ENCODE results near the gene GPR17.
A peak's percentile ranks its signal among the peaks of the same experiment; 100 is the strongest.

Gene GPR17

DNA sequence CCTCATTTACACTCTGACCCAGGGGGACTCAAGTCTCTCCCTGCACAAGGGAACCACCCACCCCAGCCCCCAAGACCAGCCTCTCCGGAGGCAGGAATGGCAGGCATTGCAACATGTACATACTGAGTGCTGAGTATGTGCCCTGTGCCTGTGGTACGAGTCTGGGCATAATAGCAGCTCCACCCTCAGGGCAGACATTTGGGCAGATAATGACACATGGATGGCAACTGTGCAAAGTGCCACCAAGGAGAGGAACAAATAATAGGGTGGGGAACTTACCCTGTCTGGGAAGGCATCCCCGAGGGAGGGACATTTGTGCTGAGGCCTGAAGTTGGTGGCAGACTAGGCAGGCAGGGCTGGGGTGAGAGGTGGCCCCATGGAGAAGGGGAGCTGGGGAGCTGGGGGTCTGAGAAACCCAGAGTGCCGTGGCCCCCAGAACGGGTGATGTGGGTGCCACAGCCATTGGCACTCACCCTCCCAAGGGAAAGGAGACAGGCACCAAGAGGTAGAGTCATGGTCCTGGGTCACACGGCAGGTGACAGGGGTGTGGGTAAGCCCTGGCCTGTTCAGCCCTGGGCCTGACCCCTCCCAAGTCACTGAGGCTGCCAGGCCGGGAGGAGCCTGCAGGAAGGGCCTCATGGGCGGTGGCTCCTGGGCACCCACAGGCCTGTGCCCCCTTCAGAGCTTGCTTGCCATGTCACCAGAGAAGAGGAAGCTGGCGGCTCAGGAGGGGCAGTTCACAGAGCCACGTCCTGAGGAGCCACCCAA lies 15.7 kb upstream of the GPR17 start:
- peak; percentile 72 for DNase-seq

DNA sequence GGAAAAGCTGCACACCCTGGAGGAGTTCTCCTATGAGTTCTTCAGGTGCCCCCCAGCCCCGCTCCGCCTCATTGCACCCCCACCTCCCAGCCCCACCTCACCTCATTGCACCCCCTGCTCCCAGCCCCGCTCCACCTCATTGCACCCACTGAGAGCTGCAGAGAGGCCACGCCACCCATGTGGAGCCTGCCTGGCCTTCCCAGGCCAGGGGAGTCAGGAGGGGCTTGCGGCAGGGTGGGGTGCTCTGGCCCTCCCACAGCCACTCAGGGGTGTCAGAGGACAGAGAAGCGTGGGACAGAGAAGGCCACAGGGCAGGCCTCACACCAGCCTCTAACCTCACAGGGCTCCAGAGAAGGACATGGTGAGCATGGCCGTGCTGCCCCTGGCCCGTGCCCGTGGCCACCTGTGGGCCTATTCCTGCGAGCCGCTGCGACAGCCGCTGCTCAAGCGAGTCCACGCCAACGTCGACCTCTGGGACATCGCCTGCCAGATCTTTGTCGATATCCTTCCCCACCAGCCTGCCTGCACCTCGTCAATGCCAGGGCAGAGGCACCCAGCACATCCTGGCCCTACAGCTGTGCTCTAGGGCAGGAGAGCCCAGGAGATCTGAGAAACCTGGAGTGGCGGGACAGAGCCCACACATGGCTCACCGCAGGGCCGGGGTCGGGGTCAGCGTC lies 15.0 kb upstream of the GPR17 start:
- DNase-seq = no peak

DNA sequence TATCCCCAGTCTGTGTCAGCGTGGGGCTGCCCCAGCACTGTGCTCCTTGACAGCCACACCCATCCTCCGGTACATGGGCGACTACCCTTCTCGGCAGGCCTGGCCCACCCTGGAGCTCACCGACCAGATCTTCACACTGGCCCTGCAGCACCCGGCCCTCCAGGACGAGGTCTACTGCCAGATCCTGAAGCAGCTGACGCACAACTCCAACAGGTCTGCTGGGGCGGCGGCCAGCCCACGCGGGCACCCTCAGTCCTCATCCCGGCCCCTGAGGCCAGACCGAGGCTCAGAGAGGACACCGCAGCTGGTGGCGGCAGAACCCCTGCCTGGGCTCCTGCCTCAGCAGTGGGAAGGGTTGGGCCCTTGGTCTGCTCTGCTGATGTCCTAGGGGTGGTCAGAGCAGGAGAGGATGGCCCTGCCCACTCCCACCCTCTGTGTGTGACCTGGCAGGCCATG lies 14.4 kb upstream of the GPR17 start:
- DNase-seq = no peak

DNA sequence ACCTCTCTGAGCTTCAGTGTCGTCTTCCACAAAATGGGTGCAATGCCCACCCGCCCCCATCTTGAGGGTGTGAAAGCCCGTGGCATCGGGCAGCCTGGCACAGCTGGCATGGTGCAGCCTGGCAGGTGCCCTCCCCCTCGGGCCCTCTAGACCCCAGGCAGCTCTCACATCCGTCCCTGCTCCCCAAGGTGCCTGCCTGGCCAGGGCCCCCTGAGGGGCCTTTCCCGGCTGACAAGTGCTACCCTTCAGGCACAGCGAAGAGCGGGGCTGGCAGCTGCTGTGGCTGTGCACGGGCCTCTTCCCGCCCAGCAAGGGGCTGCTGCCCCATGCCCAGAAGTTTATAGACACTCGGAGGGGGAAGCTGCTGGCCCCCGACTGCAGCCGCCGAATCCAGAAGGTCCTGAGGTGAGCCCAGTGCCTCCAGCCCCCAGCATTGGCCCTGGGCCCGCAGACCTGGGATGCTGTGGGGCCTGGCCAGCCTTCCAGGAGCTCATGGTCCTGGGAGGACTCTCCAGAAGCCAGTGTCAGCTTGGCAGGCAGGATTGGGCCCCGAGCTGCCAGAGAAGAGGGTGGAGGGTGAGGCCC lies 13.9 kb upstream of the GPR17 start:
- no peak for DNase-seq

DNA sequence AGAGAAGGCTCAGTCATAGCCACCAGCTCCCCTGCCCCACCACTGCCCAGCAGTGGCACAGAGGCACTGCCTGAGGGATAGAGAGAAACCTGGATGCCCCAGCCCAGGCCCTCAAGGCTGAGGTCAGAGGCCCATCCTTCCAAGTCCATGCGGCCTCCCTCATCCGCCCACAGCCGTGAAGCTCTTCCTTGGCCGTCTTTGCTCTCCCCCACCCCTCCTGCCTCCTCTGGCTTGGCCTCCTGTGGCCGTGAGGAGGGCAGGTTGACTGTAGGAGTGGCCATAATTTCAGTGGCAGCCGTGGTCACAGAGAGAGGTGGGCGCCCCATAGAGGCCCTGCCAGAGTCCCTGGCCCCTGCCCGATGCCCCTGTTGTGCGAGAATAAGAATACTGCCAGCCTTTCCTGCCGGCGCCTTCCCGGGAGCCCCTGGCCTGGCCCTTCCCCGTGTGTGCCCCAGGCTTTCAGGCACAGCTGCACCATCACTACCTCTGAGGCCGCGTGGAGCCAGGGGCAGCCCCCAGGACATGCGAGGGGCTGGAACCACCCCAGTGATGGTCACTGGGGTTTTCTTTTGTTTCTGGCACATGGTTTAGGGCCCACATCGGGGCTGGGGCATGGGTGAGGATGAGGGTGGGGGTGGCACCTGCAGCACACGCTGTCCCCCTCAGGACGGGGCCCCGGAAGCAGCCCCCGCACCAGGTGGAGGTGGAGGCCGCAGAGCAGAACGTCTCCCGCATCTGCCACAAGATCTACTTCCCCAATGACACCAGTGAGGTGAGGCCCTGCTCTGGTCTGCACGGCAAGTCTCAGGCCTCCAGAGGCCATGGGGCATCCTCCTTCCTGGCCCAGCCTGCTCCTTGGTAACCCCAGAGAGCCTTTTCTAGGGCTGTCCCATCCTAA lies 13.1 kb upstream of the GPR17 start:
- no peak for DNase-seq

DNA sequence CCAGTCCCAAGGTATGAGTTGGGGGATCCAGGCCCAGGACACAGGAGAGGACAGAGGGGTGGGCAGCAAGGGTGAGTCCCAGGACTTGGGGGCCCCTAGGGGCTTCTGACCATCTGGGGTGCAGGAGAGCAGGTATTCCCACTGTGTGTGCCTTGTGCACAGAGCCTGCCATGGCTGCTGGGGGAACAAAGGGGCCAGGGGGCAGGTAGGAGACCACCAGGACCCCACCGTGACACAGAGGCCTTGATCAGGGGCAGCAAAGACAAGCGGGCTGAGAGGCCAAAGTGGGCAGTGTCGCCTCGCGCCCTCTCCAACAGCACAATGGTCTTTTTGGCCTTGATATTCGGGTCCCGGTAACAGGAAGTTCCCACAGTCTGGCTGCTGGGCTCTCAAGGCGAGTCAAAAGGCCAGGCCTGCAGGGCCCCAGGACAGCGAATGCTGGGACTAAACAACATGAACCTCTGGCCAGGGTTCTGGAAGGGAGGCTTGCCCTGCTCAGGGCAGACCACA lies 12.3 kb upstream of the GPR17 start:
- DNase-seq = no peak

DNA sequence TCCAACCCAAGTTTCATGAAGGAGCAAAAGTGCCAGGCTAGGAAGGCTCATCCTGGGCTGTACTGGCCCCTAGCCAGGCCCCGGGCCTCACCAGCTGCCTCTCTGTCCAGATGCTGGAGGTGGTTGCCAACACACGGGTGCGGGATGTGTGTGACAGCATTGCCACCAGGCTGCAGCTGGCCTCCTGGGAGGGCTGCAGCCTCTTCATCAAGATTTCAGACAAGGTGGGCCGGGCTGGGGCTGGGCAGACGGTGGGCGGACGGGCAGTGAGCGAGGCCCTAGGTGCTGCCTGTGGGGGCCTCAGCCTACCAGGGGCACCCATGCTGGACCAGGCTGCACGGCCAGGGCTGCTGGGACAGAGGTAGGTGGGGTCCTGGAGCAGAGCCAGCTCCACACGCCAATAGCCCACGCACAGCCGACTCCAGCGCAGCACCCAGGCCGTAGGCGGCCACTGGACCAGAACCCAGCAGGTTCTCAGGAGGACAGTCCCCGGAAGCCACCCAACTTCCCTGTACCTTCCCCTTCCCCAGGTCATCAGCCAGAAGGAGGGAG lies 11.8 kb upstream of the GPR17 start:
- DNase-seq = no peak

DNA sequence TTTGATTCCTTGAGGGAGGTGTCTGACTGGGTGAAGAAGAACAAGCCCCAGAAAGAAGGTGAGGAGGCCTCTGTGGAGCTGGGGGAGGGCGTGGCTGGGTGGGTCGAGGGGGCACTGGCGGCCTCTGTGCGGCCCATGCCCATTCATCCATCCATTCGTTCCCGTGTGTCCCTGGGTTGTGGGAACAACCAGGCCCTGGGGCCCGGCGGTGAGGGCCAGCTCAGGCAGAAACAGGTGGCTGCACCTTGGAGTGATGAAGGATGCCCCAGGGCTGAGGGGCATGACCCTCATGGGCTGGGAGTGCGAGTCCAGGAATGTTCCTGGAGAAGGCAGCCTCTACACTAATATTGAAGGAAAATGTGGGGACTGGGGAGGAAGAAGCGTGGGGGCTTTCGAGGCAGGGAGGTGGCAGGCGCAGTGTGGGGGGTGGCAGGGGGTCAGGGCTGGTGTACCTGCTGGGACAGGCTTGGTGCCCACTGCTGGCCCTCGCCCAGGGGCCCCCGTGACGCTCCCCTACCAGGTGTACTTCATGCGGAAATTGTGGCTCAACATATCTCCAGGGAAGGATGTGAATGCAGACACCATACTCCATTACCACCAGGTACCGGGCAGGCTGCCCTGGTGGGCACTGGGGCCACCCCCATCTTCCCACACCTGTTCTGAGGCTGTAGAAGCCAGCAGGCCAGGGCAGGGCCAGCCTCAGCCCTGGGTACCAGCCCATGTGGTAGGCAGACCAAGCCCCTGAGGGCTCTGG lies 11.2 kb upstream of the GPR17 start:
- no peak for DNase-seq

DNA sequence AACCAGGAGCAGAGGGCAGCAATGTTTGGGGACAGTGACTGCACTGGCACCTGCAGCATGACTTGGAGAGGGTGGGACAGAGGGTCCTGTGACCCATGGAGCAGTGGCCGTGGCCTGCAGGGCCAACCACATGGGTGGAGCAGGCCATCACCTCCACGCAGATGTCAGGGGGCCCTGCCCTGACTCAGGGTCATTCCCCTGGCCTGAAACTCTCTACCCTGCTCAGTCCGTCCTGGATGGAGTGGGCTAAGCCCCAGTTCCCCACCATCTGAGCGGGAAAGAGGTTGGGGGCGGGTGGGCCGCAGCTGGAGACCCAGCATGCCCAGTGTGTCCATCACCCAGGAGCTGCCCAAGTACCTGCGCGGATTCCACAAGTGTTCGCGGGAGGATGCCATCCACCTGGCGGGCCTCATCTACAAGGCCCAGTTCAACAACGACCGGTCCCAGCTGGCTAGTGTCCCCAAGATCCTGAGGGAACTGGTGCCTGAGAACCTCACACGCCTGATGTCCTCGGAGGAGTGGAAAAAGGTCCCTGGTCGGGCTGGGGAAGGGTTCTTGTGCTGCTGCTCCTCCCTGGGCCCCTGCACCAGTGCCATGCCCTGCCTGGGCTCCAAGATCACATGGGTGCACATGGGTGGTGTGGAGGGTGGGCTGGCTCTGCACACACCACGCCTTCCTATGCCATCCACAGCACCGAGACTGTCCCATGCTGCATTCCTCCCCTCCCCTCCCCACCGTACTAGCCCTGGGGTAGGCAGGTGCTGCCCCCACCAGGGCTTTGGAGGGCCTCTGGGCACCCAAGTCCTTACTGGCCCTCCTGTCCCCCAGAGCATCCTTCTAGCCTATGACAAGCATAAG lies 10.3 kb upstream of the GPR17 start:
- DNase-seq = no peak

DNA sequence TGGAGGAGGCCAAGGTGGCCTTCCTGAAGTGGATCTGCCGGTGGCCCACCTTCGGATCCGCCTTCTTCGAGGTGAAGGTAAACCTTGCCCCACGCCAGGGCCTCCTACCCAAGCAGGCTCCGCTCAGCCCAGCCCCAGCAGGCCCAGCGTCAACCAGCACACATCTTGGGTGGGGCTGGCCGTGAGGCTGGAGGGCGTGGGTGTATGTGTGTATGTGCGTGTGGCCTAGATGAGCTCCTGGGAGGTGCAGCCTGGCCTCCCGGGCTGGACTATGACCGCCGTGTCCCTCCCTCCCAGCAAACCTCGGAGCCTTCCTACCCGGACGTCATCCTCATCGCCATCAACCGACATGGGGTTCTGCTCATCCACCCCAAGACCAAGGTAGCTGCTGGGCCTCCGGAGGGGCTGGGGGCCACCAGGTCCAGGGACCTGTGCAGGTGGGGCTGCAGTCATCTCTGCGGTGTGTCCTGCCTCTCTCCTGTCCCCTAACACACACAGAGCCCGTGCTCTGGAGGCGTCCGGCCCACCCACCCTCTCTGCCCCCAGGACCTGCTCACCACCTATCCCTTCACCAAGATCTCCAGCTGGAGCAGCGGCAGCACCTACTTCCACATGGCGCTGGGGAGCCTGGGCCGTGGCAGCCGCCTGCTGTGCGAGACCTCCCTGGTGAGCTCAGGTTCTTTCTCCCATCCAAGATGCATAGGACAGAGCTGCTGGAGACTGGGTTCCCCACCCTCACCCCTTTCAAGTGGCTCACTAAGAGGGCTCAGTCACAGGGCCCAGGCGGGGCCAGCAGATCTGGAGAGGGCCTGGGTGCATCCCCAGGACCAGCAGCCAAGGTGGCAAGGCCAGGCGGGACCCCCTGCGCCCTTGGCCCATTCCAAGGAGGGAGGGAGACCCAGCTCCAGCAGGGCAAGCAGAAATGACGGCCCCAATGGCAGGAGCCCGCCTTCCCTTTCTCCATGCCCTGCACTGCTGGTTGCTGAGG lies 9.4 kb upstream of the GPR17 start:
- DNase-seq = no peak

DNA sequence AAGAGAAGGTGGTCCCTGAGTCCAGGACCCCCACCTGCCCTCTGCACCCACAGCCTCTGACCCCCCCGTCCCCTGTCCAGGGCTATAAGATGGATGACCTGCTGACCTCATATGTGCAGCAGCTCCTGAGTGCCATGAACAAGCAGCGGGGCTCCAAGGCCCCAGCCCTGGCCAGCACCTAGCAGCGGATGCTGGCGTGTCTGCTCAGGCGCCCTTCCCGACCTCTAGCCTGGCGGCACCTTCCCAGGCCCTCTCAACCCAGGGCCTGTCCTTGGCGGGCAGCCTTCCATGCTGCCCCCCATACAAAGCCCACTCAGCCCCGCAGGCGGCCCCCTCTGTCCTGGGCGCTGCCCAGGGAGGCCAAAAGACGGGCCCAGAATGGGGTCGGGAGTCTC lies 8.7 kb upstream of the GPR17 start:
- DNase-seq = no peak

DNA sequence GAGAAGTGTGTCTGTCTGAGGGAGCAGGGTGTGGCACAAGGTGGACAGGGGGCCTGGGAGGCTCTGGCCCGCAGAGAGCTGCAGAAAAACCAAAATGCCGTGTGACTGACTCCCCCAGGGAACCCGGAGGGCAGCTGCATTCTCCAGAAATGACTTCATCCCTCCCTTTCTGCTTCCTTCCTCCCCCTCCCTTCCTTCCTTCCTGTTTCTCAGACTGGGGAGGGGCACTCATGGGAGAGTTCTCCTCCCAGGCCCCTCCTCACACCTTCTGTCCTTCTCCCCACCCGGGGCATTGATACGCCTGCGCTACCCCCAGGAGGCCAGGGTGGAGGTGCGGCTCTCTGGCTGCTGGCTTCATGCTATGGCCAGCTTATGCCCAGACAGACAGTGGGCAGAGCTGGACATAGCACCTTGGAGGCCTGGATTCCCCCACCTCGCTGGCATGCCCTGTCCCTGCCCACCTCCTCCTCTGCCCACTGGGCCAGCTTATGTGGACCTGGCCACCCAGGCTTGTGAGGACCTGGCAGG lies 8.2 kb upstream of the GPR17 start:
- DNase-seq = peak; percentile 37

DNA sequence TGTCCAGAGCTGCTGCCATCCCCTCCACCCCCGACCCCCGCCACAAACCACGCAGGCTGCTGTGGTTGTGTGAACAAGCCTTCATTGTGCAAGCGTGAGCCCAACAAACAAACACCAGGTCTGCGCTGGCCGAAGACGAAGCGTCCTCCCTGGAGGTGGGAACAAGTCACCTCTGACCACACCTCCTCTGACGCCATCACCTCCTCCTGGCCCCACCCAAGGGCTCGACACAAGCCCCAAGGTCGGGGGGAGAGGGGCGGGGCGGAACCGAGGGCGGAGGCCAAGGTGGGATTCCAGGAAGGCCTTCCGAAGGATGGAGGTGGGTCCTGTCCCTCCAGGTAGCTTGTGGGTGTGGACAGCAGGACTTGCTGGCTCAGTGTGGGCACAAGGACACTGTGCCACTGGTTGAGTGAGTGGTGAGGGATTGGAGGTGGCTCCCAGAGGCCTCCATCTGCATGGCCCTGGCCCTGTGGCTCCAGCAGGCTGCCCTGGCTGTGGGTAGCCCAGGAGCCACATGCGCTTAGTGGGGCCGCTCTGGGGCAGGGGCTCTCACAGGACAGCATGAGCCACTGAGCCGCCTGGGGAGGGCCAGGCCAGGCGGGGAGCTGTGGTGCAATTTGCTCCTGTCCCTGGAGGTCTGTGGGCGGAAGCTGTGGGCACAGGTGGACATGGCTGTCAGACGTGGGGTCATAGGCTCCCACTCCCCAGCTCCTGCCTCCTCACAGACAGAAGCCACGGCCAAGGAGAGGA lies 7.4 kb upstream of the GPR17 start:
- peak; percentile 27 for DNase-seq

DNA sequence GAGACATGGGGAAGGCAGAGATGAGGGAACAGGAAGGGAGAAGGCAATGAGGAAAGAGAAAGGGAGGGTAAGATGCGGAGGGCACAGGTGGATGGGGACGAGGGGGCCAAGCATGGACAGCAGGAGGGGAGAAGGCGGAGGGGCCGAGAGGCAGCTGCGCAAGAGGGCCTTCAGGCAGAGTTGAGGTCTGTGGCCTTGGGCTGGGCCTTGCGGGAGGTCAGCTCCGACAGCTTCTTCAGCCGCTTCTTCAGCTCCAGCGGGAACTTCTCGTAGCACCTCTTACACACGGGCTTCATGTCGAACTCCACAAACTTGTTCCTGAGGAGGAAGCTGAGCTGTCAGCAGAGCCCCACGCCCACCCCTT lies 6.9 kb upstream of the GPR17 start:
- DNase-seq = no peak

DNA sequence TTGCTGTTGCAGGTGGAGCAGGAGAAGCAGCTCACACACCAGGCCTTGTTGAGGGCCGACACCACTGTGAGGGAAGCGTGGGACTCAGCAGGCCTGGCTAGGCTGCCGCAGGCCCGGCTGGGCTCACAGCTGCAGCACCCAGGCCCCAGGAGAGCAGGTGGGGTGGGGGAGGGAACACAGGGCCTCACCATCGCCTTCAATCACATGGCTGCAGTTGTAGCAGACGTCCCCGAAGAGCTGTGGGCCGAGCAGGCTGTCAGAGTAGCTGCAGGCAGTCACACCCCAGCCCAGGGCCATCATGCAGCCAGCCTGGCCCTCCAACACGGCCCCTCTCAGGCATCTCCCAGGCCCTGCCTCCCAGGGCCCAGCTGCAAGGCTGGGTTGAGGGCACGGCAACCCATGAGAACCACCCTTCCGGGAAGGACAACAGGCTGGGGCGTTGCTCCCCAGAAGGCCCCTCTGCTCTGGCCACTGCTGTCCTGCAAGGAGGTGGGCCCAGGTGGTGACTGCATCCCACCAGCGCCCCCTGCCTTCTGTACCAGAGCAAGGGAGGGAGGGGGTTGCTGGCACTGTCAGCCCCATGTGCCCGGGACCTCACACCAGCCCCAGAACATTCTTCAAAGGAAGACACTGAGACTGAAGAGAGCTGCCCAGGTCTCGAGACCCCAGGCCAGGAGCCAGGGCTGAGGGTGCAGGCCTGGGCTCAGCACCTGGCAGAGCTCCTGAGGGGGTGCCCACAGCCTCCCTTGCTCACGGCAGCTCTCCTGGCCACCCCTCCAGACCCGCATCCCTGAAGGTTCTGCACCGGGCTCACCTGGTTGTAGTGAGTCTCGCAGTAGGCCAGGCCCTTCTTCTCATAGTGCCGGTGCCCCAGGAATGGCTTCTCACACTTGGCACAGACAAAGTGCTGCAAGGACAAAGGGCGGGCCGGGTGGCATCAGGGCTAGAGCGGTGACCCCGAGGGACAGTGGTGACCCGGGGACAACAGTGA lies 5.6 kb upstream of the GPR17 start:
- DNase-seq = no peak

DNA sequence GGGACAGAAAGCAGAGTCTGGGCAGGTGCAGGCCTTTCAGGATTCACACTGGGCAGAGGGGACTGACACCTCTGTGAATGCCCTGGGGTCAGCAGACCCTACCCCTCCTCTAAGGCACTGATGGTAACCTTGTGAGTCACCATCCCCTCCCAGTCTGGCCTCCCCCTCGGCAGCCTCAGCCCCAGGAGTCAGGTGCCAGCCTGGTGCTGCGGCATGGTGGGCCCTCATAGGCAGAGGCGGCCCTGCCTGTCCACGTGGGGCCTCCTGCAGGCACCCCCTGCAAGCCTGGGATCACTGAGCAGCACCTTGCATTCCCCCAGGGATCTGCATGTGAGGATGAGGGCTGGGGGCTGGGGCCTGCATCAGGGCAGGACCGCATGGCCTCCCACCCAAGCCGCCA lies 4.8 kb upstream of the GPR17 start:
- no peak for DNase-seq

DNA sequence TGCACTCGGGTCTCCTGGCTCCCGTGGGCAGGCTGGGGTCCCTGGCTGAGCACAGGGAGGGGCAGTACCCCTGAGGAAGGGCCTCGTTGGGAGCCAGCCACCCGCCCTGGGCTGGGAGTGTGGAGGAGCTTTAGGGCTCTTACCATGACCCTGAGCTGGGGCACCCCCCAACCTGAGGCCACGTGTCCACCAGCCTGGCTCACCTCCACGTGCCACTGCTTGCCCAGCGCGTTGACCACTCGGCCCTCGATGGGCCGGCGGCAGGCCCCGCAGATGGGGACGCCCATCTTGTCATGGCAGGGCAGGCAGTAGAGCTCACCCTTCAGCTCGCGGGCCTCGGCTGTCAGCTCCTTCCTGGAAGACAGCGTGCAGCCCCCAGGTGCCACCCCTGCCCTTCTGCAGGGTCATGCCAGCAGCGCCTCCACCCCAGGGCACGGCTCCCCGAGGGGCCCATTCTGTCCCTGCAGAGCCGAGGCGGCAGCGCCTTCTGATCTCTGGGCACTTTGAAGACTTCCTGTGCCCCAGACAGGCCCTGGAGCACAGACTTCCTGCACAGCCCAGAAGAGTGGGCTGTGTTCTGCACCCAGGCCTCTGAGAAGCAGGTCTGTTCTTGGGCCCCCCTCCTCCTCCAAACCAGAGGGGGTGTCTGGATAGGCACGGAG lies 4.0 kb upstream of the GPR17 start:
- DNase-seq = peak; percentile 51
